OCI-LY3 (cell line): ENCODE data around the gene HNRNPUL1.

Experiments
- EZH2phosphoT487 ChIP-seq: fragments of 200-600 bp; shearing (Covaris generic); IDR thresholded peaks from 2 replicates; pipeline ENCODE4 v1.6.1; 2018; ENCODE audit warnings: antibody characterized with exemption, mixed run types, low read depth
- TF ChIP-seq, protein P1 (sequence below): fragments of 200-600, 300-600 bp; sonication (generic); IDR thresholded peaks from 2 replicates; pipeline ENCODE4 v1.5.1; 2014; ENCODE audit warnings: antibody characterized with exemption, low read length, low read depth

DNA sequence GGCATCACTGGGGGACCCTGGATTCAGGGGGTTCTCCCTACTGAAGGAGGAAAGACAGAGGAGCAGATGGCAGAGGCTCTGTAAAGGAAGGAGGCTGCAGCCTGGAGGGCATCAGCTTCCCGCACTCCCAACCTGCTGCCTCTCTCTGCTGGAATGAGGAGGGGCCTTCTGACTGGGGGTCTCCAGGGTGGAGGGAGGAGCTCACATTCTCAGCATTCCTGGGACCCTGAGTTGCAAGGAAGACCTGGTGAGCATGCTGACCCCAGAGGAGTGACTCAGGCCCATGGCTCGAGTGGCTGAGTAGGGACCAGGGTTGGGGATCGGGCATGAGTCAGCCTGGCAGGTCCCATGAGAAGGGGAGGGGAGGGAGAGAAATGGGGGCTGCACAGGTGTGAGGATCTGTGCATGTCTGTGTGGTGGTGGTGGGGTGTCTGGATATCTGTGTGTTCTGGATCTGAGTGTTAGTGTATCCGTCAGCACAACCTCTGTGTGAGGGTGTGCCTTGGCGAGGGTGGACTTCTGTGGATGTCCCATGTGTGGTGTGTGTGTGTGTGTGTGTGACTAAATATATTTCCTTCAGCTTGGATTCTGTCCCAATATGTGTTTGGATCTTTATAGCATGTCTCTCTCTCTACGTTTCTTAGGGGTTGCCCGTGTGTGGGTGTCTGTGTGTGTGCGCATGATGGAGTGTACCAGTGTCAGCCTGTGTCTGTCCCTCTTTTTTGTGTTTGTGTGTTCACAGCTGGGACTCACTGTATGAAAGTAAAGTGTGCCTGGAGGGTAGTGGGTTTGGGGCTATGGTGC, 40.5 kb upstream of the HNRNPUL1 start:
- TF ChIP-seq, protein P1, sequence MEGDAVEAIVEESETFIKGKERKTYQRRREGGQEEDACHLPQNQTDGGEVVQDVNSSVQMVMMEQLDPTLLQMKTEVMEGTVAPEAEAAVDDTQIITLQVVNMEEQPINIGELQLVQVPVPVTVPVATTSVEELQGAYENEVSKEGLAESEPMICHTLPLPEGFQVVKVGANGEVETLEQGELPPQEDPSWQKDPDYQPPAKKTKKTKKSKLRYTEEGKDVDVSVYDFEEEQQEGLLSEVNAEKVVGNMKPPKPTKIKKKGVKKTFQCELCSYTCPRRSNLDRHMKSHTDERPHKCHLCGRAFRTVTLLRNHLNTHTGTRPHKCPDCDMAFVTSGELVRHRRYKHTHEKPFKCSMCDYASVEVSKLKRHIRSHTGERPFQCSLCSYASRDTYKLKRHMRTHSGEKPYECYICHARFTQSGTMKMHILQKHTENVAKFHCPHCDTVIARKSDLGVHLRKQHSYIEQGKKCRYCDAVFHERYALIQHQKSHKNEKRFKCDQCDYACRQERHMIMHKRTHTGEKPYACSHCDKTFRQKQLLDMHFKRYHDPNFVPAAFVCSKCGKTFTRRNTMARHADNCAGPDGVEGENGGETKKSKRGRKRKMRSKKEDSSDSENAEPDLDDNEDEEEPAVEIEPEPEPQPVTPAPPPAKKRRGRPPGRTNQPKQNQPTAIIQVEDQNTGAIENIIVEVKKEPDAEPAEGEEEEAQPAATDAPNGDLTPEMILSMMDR, result no peak
- TF ChIP-seq EZH2phosphoT487, result no peak
